Esophagus (tissue), 2 donors: Measurements from ENCODE around the gene ITPR1. TPM values are rescaled to one million over a fixed set of nuclear protein-coding genes. Genes with fewer than 3 reads are reported as not detected.
A peak's percentile ranks its signal among the peaks of the same experiment; 100 is the strongest.

ENCODE experiments used
- H3K27ac ChIP-seq, 2 donors: one replicate each; pipeline ENCODE4 v1.5.1; 2013; ENCODE audit warnings: low read depth in 2 of 2, mild to moderate bottlenecking in 2 of 2, inconsistent platforms in 1 of 2, low read length in 1 of 2, moderate library complexity in 1 of 2
- H3K27me3 ChIP-seq, 2 donors: one replicate each; pipeline ENCODE4 v1.6.1; 2013; ENCODE audit warnings: low read length in 2 of 2, control low read depth in 1 of 2, mild to moderate bottlenecking in 1 of 2; ENCODE audit not compliant: insufficient read depth in 2 of 2, control insufficient read depth in 1 of 2
- H3K36me3 ChIP-seq, 2 donors: one replicate each; pipeline ENCODE4 v1.6.1; 2013; ENCODE audit warnings: low read length in 1 of 2; ENCODE audit not compliant: control insufficient read depth in 2 of 2, insufficient read depth in 2 of 2
- H3K4me1 ChIP-seq, 2 donors: one replicate each; pipeline ENCODE4 v1.6.1; 2013; ENCODE audit warnings: low read length in 1 of 2; ENCODE audit not compliant: control insufficient read depth in 2 of 2, insufficient read depth in 2 of 2
- H3K4me3 ChIP-seq, 2 donors: one replicate each; pipeline ENCODE4 v1.5.1; 2013; ENCODE audit warnings: low read length in 2 of 2, mild to moderate bottlenecking in 2 of 2, low read depth in 1 of 2, moderate library complexity in 1 of 2
- H3K9me3 ChIP-seq, 2 donors: one replicate each; pipeline ENCODE4 v1.6.1; 2013; ENCODE audit warnings: mild to moderate bottlenecking in 2 of 2, low read depth in 1 of 2, low read length in 1 of 2, moderate library complexity in 1 of 2; ENCODE audit not compliant: control insufficient read depth in 2 of 2, insufficient read depth in 1 of 2
- WGBS, 2 donors: extraction: QIAGEN DNeasy Blood & Tissue Kit; methylation state at CpG; one replicate each; pipeline ENCODE4 v1.1.7; 2013; 5-methylcytosine and 5-hydroxymethylcytosine counted together
- polyA plus RNA-seq, 2 donors: library from polyadenylated mRNA; stranded (reverse); fragments of 200-250 nt; gene quantifications; one replicate each; pipeline ENCODE4 v1.2.3, GENCODE V29; 2013
- donor health status: healthy with polysubstance abuse.
- donor health status: Bipolar disorder and iron deficiency.

Gene ITPR1
- polyA plus RNA-seq, 2 donors, result 7.5 to 16.3 TPM

GRCh38 chr3:4776980-4777581, 283.9 kb downstream of the ITPR1 start:
- Histone ChIP-seq H3K36me3 (no peaks in the 10 kb centered on the region), H3K4me3 (no peak overlapping the region), H3K27me3 (no peaks in the 10 kb centered on the region), H3K9me3 (no peaks in the 10 kb centered on the region), H3K27ac (peak overlapping the region; percentile 87), H3K4me1 (peaks cover 3 to 14% of the 10 kb centered on the region in 2 donors)
- WGBS, 2 donors, result 24 to 31% methylated on average over 5 of the region's 5 CpGs

GRCh38 chr3:4778119-4778518, 285.0 kb downstream of the ITPR1 start:
- no peaks in the 10 kb centered on the region for H3K27me3 ChIP-seq
- H3K27ac ChIP-seq, result peak overlapping the region; percentile 51 to 87
- no peaks in the 10 kb centered on the region for H3K36me3 ChIP-seq
- no peak overlapping the region for H3K4me3 ChIP-seq
- no peaks in the 10 kb centered on the region for H3K9me3 ChIP-seq
- H3K4me1 ChIP-seq, result peaks cover under 1 to 11% of the 10 kb centered on the region in 2 donors
- 64 to 66% methylated on average over 2 of the region's 2 CpGs for WGBS, 2 donors

- Histone ChIP-seq H3K27ac (peak overlapping the region; percentile 87 to 91), H3K9me3 (no peaks in the 10 kb centered on the region), H3K4me1 (peaks cover 0 to 11% of the 10 kb centered on the region in 2 donors), H3K36me3 (no peaks in the 10 kb centered on the region), H3K4me3 (no peak overlapping the region), H3K27me3 (no peaks in the 10 kb centered on the region)
- 95 to 100% methylated on average over 1 of the region's 1 CpG for WGBS, 2 donors
Measured at GRCh38 chr3:4778740-4779139, 285.6 kb downstream of the ITPR1 start.

GRCh38 chr3:4780545-4780957, 287.4 kb downstream of the ITPR1 start:
- H3K4me3 ChIP-seq, result no peak overlapping the region
- H3K4me1 ChIP-seq, result peaks cover 0 to 11% of the 10 kb centered on the region in 2 donors
- peaks cover 0 to 3% of the 10 kb centered on the region in 2 donors for H3K36me3 ChIP-seq
- peak overlapping the region in 1 of 2 donors; percentile 18 for H3K27ac ChIP-seq
- H3K9me3 ChIP-seq, result no peaks in the 10 kb centered on the region
- no peaks in the 10 kb centered on the region for H3K27me3 ChIP-seq
- 67 to 71% methylated on average over 5 of the region's 5 CpGs for WGBS, 2 donors

- 68 to 71% methylated on average over 3 of the region's 3 CpGs for WGBS, 2 donors
- no peaks in the 10 kb centered on the region for H3K27me3 ChIP-seq
- H3K9me3 ChIP-seq, result no peaks in the 10 kb centered on the region
- H3K27ac ChIP-seq, result peak overlapping the region in 1 of 2 donors; percentile 56
- H3K4me3 ChIP-seq, result no peak overlapping the region
- peaks cover 0 to 16% of the 10 kb centered on the region in 2 donors for H3K4me1 ChIP-seq
- H3K36me3 ChIP-seq, result peaks cover 0 to 3% of the 10 kb centered on the region in 2 donors
Measured at GRCh38 chr3:4782095-4782494, 288.9 kb downstream of the ITPR1 start.

- Histone ChIP-seq H3K4me1 (peaks cover 0 to 10% of the 10 kb centered on the region in 2 donors), H3K4me3 (no peak overlapping the region), H3K36me3 (peaks cover 0 to 4% of the 10 kb centered on the region in 2 donors), H3K27ac (peak overlapping the region; percentile 95 to 96), H3K9me3 (no peaks in the 10 kb centered on the region), H3K27me3 (no peaks in the 10 kb centered on the region)
- 90 to 99% methylated on average over 1 of the region's 1 CpG for WGBS, 2 donors
Measured at GRCh38 chr3:4785551-4785950, 292.4 kb downstream of the ITPR1 start.

- Histone ChIP-seq H3K27me3 (no peaks in the 10 kb centered on the region), H3K36me3 (peaks cover 4% of the 10 kb centered on the region in 2 donors), H3K4me1 (peaks cover 0 to 10% of the 10 kb centered on the region in 2 donors), H3K4me3 (no peak overlapping the region), H3K27ac (peak overlapping the region; percentile 95 to 96), H3K9me3 (no peaks in the 10 kb centered on the region)
- WGBS, 2 donors, result 53 to 79% methylated on average over 3 of the region's 3 CpGs
Measured at GRCh38 chr3:4786431-4786830, 293.3 kb downstream of the ITPR1 start.

- WGBS, 2 donors, result 97% methylated on average over 4 of the region's 4 CpGs
- no peaks in the 10 kb centered on the region for H3K4me1 ChIP-seq
- H3K27me3 ChIP-seq, result no peaks in the 10 kb centered on the region
- no peak overlapping the region for H3K4me3 ChIP-seq
- no peak overlapping the region for H3K27ac ChIP-seq
- H3K36me3 ChIP-seq, result peaks cover 6 to 8% of the 10 kb centered on the region in 2 donors
- no peaks in the 10 kb centered on the region for H3K9me3 ChIP-seq
Measured at GRCh38 chr3:4791358-4791757, 298.2 kb downstream of the ITPR1 start.

GRCh38 chr3:4793311-4793710, 300.2 kb downstream of the ITPR1 start:
- H3K4me3 ChIP-seq, result no peak overlapping the region
- peaks cover 0 to 4% of the 10 kb centered on the region in 2 donors for H3K9me3 ChIP-seq
- peaks cover 6 to 8% of the 10 kb centered on the region in 2 donors for H3K36me3 ChIP-seq
- no peaks in the 10 kb centered on the region for H3K4me1 ChIP-seq
- H3K27ac ChIP-seq, result no peak overlapping the region
- H3K27me3 ChIP-seq, result no peaks in the 10 kb centered on the region
- WGBS, 2 donors, result 90 to 94% methylated on average over 5 of the region's 5 CpGs

- Histone ChIP-seq H3K9me3 (peaks cover 0 to 4% of the 10 kb centered on the region in 2 donors), H3K4me1 (no peaks in the 10 kb centered on the region), H3K27me3 (no peaks in the 10 kb centered on the region), H3K36me3 (peaks cover 6% of the 10 kb centered on the region in 2 donors), H3K27ac (peak overlapping the region in 1 of 2 donors; percentile 13), H3K4me3 (no peak overlapping the region)
- WGBS, 2 donors, result 90 to 91% methylated on average over 7 of the region's 7 CpGs
Measured at GRCh38 chr3:4794331-4794730, 301.2 kb downstream of the ITPR1 start.
